GM23248 (cell line): ENCODE data around the gene CHAF1A. TPM values are rescaled to one million over a fixed set of nuclear protein-coding genes. Genes with fewer than 3 reads are reported as not detected.

Source experiments
- DNase-seq: peaks from one replicate; pipeline ENCODE4 v3.0.0-alpha.2; 2015
- H2AFZ ChIP-seq: fragments of 200-600 bp; sonication (generic); 2 replicates; pipeline ENCODE4 v1.6.1; 2016; ENCODE audit warnings: antibody characterized with exemption
- H3F3A ChIP-seq: fragments of 200-600 bp; sonication (generic); 2 replicates; pipeline ENCODE4 v1.6.1; 2016; ENCODE audit warnings: mild to moderate bottlenecking, antibody characterized with exemption, mixed run types; ENCODE audit not compliant: insufficient read depth
- H3K27ac ChIP-seq: fragments of 200-600 bp; sonication (generic); 2 replicates; pipeline ENCODE4 v1.5.1; 2016; ENCODE audit warnings: mild to moderate bottlenecking
- H3K27me3 ChIP-seq: fragments of 200-600 bp; sonication (generic); replicated peaks from 2 replicates; pipeline ENCODE4 v1.6.1; 2016; ENCODE audit warnings: mild to moderate bottlenecking; ENCODE audit not compliant: insufficient read depth
- H3K36me3 ChIP-seq: fragments of 200-600 bp; sonication (generic); 2 replicates; pipeline ENCODE4 v1.6.1; 2016; ENCODE audit warnings: low read depth, mild to moderate bottlenecking
- H3K4me1 ChIP-seq: fragments of 200-600 bp; sonication (generic); 2 replicates; pipeline ENCODE4 v1.6.1; 2016; ENCODE audit warnings: mild to moderate bottlenecking; ENCODE audit not compliant: insufficient read depth
- H3K4me2 ChIP-seq: fragments of 200-600 bp; sonication (generic); one replicate; pipeline ENCODE4 v1.6.1; 2016; ENCODE audit warnings: mild to moderate bottlenecking; ENCODE audit not compliant: unreplicated experiment
- H3K4me3 ChIP-seq: fragments of 200-600 bp; sonication (generic); 2 replicates; pipeline ENCODE4 v1.5.1; 2016; ENCODE audit warnings: mild to moderate bottlenecking
- H3K79me2 ChIP-seq: fragments of 200-600 bp; sonication (generic); 2 replicates; pipeline ENCODE4 v1.6.1; 2016; ENCODE audit warnings: mild to moderate bottlenecking; ENCODE audit not compliant: insufficient read depth
- H3K9ac ChIP-seq: fragments of 200-600 bp; sonication (generic); 2 replicates; pipeline ENCODE4 v1.6.1; 2016; ENCODE audit warnings: mild to moderate bottlenecking
- H3K9me2 ChIP-seq: fragments of 200-600 bp; sonication (generic); 2 replicates; pipeline ENCODE4 v1.6.1; 2016; ENCODE audit warnings: mixed run types, mild to moderate bottlenecking, moderate library complexity; ENCODE audit not compliant: insufficient read depth
- H3K9me3 ChIP-seq: fragments of 200-600 bp; sonication (generic); one replicate; pipeline ENCODE4 v1.6.1; 2017; ENCODE audit warnings: low read depth
- H4K20me1 ChIP-seq: fragments of 200-600 bp; sonication (generic); 2 replicates; pipeline ENCODE4 v1.6.0; 2016; ENCODE audit not compliant: insufficient read depth
- EZH2 ChIP-seq: fragments of 200-600 bp; sonication (generic); IDR thresholded peaks from 2 replicates; pipeline ENCODE4 v1.6.1; 2018; ENCODE audit warnings: antibody characterized with exemption, mild to moderate bottlenecking; ENCODE audit not compliant: insufficient read depth, poor library complexity, severe bottlenecking
- EZH2phosphoT487 ChIP-seq: fragments of 200-600 bp; sonication (generic); IDR thresholded peaks from 2 replicates; pipeline ENCODE4 v1.6.1; 2018; ENCODE audit warnings: antibody characterized with exemption, moderate library complexity, mild to moderate bottlenecking, low read depth; ENCODE audit not compliant: insufficient read depth
- WGBS, 2 experiments: methylation state at CpG; one replicate each; pipeline ENCODE4 v1.1.6; 2015 to 2017; ENCODE audit warnings: low lambda C conversion rate in 2 of 2, low coverage in 1 of 2; ENCODE audit errors: missing lambda C conversion rate in 2 of 2; 5-methylcytosine and 5-hydroxymethylcytosine counted together
- in situ Hi-C: fragments of 300-500 bp; cut with MboI; formaldehyde crosslinking; loops from 2 replicates; pipeline ENCODE4 v1.15.0; 2020
- polyA plus RNA-seq: library from polyadenylated mRNA; unstranded; fragments of >200 nt; fragmentation: Nextera tagmentation; extraction: Ambion mirVana; gene quantifications from 2 replicates; pipeline ENCODE4 v1.2.1, GENCODE V29; 2016
- total RNA-seq: library from RNA; depleted of rRNA; stranded (reverse); fragments of >200 nt; shearing (Covaris generic); gene quantifications from 2 replicates; pipeline ENCODE4 v1.2.3, GENCODE V29; 2014

Gene CHAF1A
- total and polyA plus RNA-seq, 2 experiments from 2014 or later: 11.6 to 12.6 TPM

GRCh38 chr19:4425537-4425936, 23.1 kb downstream of the CHAF1A start:
- Histone ChIP-seq H3K4me2 (peak overlapping the region; percentile 68), H2AFZ (no peak overlapping the region), H4K20me1 (no peaks in the 10 kb centered on the region), H3K9me2 (no peaks in the 10 kb centered on the region), H3K36me3 (0 out of 2 replicates have a peak, but pooled peaks cover 4% of the 10 kb centered on the region), H3K4me1 (peaks cover 21% of the 10 kb centered on the region), H3K27me3 (no peaks in the 10 kb centered on the region), H3K79me2 (no peaks in the 10 kb centered on the region), H3K27ac (peak overlapping the region; percentile 74), H3F3A (peaks cover 10% of the 10 kb centered on the region), H3K4me3 (0 out of 2 replicates have a peak overlapping the region, but pooled peaks have one; percentile 14), H3K9me3 (no peaks in the 10 kb centered on the region), H3K9ac (peak overlapping the region; percentile 54)
- 16 to 17% methylated on average over 6 of the region's 6 CpGs for WGBS, 2 experiments
- in situ Hi-C loops: no loop called here
- DNase-seq: peak; percentile 96
- no peak for TF ChIP-seq EZH2phosphoT487
- no peak for TF ChIP-seq EZH2

GRCh38 chr19:4428326-4428975, 26.0 kb downstream of the CHAF1A start:
- WGBS, 2 experiments: 96 to 99% methylated on average over 15 to 20 of the region's 20 CpGs
- Histone ChIP-seq H4K20me1 (no peaks in the 10 kb centered on the region), H3K36me3 (peaks cover 4% of the 10 kb centered on the region; the same call in 1 of the 2 replicates), H3K4me3 (no peak overlapping the region), H3K27me3 (no peaks in the 10 kb centered on the region), H3K79me2 (no peaks in the 10 kb centered on the region), H3K9me3 (no peaks in the 10 kb centered on the region), H3K9ac (no peak overlapping the region), H3K27ac (no peak overlapping the region), H3K4me2 (no peak overlapping the region), H3K4me1 (peaks cover 16% of the 10 kb centered on the region), H2AFZ (no peak overlapping the region), H3F3A (peaks cover 10% of the 10 kb centered on the region), H3K9me2 (no peaks in the 10 kb centered on the region)
- no peak for TF ChIP-seq EZH2phosphoT487
- TF ChIP-seq EZH2: no peak
- in situ Hi-C loops: no loop called here
- no peak for DNase-seq

GRCh38 chr19:4429256-4429655, 26.8 kb downstream of the CHAF1A start:
- H3K27me3 ChIP-seq: no peaks in the 10 kb centered on the region
- in situ Hi-C loops: no loop called here
- H3K79me2 ChIP-seq: no peaks in the 10 kb centered on the region
- H3K4me3 ChIP-seq: no peak overlapping the region
- H3K27ac ChIP-seq: no peak overlapping the region
- H3K4me1 ChIP-seq: peaks cover 16% of the 10 kb centered on the region
- WGBS, 2 experiments: 96 to 99% methylated on average over 16 of the region's 16 CpGs
- H3K4me2 ChIP-seq: no peak overlapping the region
- no peaks in the 10 kb centered on the region; the same call in 1 of the 2 replicates for H3K36me3 ChIP-seq
- H3K9me3 ChIP-seq: no peaks in the 10 kb centered on the region
- no peak for TF ChIP-seq EZH2
- TF ChIP-seq EZH2phosphoT487: no peak
- H3K9ac ChIP-seq: no peak overlapping the region
- DNase-seq: no peak
- H2AFZ ChIP-seq: no peak overlapping the region
- no peaks in the 10 kb centered on the region for H3K9me2 ChIP-seq
- H4K20me1 ChIP-seq: no peaks in the 10 kb centered on the region
- H3F3A ChIP-seq: peaks cover 10% of the 10 kb centered on the region

- Histone ChIP-seq H3F3A (peaks cover 10% of the 10 kb centered on the region), H3K9me2 (no peaks in the 10 kb centered on the region), H3K27ac (no peak overlapping the region), H3K27me3 (no peaks in the 10 kb centered on the region), H3K9ac (no peak overlapping the region), H3K4me1 (peaks cover 16% of the 10 kb centered on the region), H3K4me3 (no peak overlapping the region), H2AFZ (no peak overlapping the region), H3K79me2 (no peaks in the 10 kb centered on the region), H3K36me3 (no peaks in the 10 kb centered on the region; the same call in 1 of the 2 replicates), H3K9me3 (no peaks in the 10 kb centered on the region), H3K4me2 (no peak overlapping the region), H4K20me1 (no peaks in the 10 kb centered on the region)
- DNase-seq: no peak
- in situ Hi-C loops: no loop called here
- TF ChIP-seq EZH2: no peak
- 87 to 93% methylated on average over 12 of the region's 12 CpGs for WGBS, 2 experiments
Measured at GRCh38 chr19:4429771-4430171, 27.3 kb downstream of the CHAF1A start.

- 91 to 92% methylated on average over 11 to 12 of the region's 12 CpGs for WGBS, 2 experiments
- no peak overlapping the region for H3K27ac ChIP-seq
- no peaks in the 10 kb centered on the region for H3K9me3 ChIP-seq
- no peak for DNase-seq
- H3F3A ChIP-seq: peaks cover 4% of the 10 kb centered on the region
- H3K4me2 ChIP-seq: no peak overlapping the region
- TF ChIP-seq EZH2phosphoT487 (no peak), EZH2 (no peak)
- no peaks in the 10 kb centered on the region for H3K79me2 ChIP-seq
- no peaks in the 10 kb centered on the region for H3K9me2 ChIP-seq
- no peak overlapping the region for H3K9ac ChIP-seq
- in situ Hi-C loops: no loop called here
- peaks cover 9% of the 10 kb centered on the region for H3K4me1 ChIP-seq
- no peaks in the 10 kb centered on the region; the same call in 1 of the 2 replicates for H3K36me3 ChIP-seq
- H3K27me3 ChIP-seq: no peaks in the 10 kb centered on the region
- no peaks in the 10 kb centered on the region for H4K20me1 ChIP-seq
- no peak overlapping the region for H3K4me3 ChIP-seq
- H2AFZ ChIP-seq: no peak overlapping the region
Measured at GRCh38 chr19:4430760-4431159, 28.3 kb downstream of the CHAF1A start.
